ENCODE data around the gene MFAP3L.

DNA sequence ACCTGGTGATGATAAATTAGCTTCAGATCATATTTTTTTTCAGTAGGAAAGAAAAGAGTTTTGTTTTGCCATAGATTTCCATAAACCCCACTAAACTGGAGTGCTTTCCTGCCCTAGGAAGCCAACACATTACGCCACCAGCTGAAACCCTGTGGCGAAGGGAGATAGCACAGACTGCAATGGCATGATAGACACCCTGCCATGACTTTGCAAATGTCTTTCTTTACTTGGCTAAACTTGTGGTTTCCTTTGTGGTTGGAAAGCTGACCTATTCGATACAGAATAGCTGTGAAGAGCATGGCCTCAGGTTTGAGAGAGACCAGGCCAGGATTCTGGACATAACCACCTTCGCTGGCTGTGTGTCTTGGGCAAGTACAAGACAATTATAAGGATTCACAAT is 19.1 kb downstream of the MFAP3L start:
- no peak for TF ChIP-seq POLR2A (IDR thresholded peaks at IDR 0.05; ENCODE audit: low read depth)
- TF ChIP-seq, protein P1, sequence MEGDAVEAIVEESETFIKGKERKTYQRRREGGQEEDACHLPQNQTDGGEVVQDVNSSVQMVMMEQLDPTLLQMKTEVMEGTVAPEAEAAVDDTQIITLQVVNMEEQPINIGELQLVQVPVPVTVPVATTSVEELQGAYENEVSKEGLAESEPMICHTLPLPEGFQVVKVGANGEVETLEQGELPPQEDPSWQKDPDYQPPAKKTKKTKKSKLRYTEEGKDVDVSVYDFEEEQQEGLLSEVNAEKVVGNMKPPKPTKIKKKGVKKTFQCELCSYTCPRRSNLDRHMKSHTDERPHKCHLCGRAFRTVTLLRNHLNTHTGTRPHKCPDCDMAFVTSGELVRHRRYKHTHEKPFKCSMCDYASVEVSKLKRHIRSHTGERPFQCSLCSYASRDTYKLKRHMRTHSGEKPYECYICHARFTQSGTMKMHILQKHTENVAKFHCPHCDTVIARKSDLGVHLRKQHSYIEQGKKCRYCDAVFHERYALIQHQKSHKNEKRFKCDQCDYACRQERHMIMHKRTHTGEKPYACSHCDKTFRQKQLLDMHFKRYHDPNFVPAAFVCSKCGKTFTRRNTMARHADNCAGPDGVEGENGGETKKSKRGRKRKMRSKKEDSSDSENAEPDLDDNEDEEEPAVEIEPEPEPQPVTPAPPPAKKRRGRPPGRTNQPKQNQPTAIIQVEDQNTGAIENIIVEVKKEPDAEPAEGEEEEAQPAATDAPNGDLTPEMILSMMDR (IDR thresholded peaks at IDR 0.05), result no peak
